IMR-90 (cell line): ENCODE data around the gene CAPN7. TPM values are rescaled to one million over a fixed set of nuclear protein-coding genes. Genes with fewer than 3 reads are reported as not detected.

Source experiments
- ATAC-seq: fragments of 200-7000 bp; cut with Tn5 transposase; 2 replicates; pipeline ENCODE4 v1.9.1; 2020; ENCODE audit warnings: low read depth, mild to moderate bottlenecking, moderate library complexity
- BruUV-seq: library from RNA; stranded (reverse); fragments of 400-500 nt; replicated peaks from 2 replicates; lab custom pipeline; 2021; lab: Mats Ljungman, UMichigan
- CTCF ChIA-PET: fragments of 300-600 bp; formaldehyde crosslinking; extraction: SDS; loops from one replicate; lab custom pipeline; 2021; ENCODE audit warnings: antibody characterized with exemption; lab: Yijun Ruan, JAX
- POLR2A ChIA-PET: fragments of 300-600 bp; sonication (Branson Sonifier 250); formaldehyde crosslinking; loops from one replicate; lab custom pipeline; 2022; ENCODE audit warnings: antibody characterized with exemption; ENCODE audit not compliant: unreplicated experiment; lab: Charles Lee
- DNase-seq: peaks from one replicate; pipeline ENCODE4 v3.0.0; 2013
- H2AFZ ChIP-seq: replicated peaks from 2 replicates; pipeline ENCODE3; 2013; ENCODE audit warnings: low read length, mild to moderate bottlenecking; ENCODE audit not compliant: poor library complexity
- H2AK5ac ChIP-seq: 2 replicates; pipeline ENCODE4 v1.6.1; 2013; ENCODE audit warnings: low read depth, low read length, inconsistent platforms
- H2AK9ac ChIP-seq: replicated peaks from 2 replicates; pipeline ENCODE3; 2013; ENCODE audit warnings: mild to moderate bottlenecking, low read depth, low read length, moderate library complexity; ENCODE audit not compliant: poor library complexity
- H2BK120ac ChIP-seq: 2 replicates; pipeline ENCODE4 v1.6.1; 2013; ENCODE audit warnings: low read depth, low read length, inconsistent platforms
- H2BK15ac ChIP-seq: 3 replicates; pipeline ENCODE4 v1.6.1; 2013; ENCODE audit warnings: low read depth, low read length, inconsistent platforms
- H2BK20ac ChIP-seq: 2 replicates; pipeline ENCODE4 v1.6.1; 2013; ENCODE audit warnings: low read depth, mild to moderate bottlenecking, inconsistent platforms, low read length, moderate library complexity
- H2BK5ac ChIP-seq: 2 replicates; pipeline ENCODE4 v1.6.1; 2013; ENCODE audit warnings: mild to moderate bottlenecking, low read depth, low read length, inconsistent platforms; ENCODE audit not compliant: poor library complexity, severe bottlenecking
- H3K14ac ChIP-seq: replicated peaks from 2 replicates; pipeline ENCODE4 v1.6.1; 2013; ENCODE audit warnings: low read depth, low read length, inconsistent platforms
- H3K18ac ChIP-seq: 2 replicates; pipeline ENCODE4 v1.6.1; 2013; ENCODE audit warnings: low read depth, low read length, control low read depth
- H3K23ac ChIP-seq: 2 replicates; pipeline ENCODE4 v1.6.1; 2013; ENCODE audit warnings: low read depth, low read length, inconsistent platforms
- H3K27ac ChIP-seq: 2 replicates; pipeline ENCODE4 v1.5.1; 2013; ENCODE audit warnings: mild to moderate bottlenecking, control low read depth, low read length; ENCODE audit not compliant: insufficient read depth
- H3K27me3 ChIP-seq: 2 replicates; pipeline ENCODE4 v1.6.1; 2013; ENCODE audit warnings: low read length; ENCODE audit not compliant: control insufficient read depth, insufficient read depth
- H3K36me3 ChIP-seq: 2 replicates; pipeline ENCODE4 v1.6.1; 2013; ENCODE audit warnings: low read length, mixed read lengths; ENCODE audit not compliant: control insufficient read depth, insufficient read depth
- H3K4ac ChIP-seq: 2 replicates; pipeline ENCODE4 v1.6.1; 2013; ENCODE audit warnings: low read depth, low read length, inconsistent platforms
- H3K4me1 ChIP-seq: 2 replicates; pipeline ENCODE4 v1.6.1; 2013; ENCODE audit warnings: low read length, mixed read lengths; ENCODE audit not compliant: control insufficient read depth, insufficient read depth
- H3K4me2 ChIP-seq: 2 replicates; pipeline ENCODE4 v1.6.1; 2013; ENCODE audit warnings: low read depth, mild to moderate bottlenecking, control low read depth, low read length, moderate library complexity
- H3K4me3 ChIP-seq: 2 replicates; pipeline ENCODE4 v1.5.1; 2013; ENCODE audit warnings: low read depth, mild to moderate bottlenecking, control low read depth, low read length, moderate library complexity; ENCODE audit not compliant: insufficient read depth
- H3K56ac ChIP-seq: 2 replicates; pipeline ENCODE4 v1.6.1; 2013; ENCODE audit warnings: low read length, inconsistent platforms; ENCODE audit not compliant: insufficient read depth; ENCODE audit errors: extremely low read depth
- H3K79me1 ChIP-seq, 2 experiments: 2 replicates each; pipeline ENCODE4 v1.6.1; 2013; ENCODE audit warnings: low read length in 2 of 2, inconsistent platforms in 1 of 2, low read depth in 1 of 2
- H3K9ac ChIP-seq: 2 replicates; pipeline ENCODE4 v1.6.1; 2013; ENCODE audit warnings: low read depth, low read length, control low read depth
- H3K9me1 ChIP-seq: 2 replicates; pipeline ENCODE4 v1.6.1; 2013; ENCODE audit warnings: low read length, inconsistent platforms; ENCODE audit not compliant: insufficient read depth
- H3K9me3 ChIP-seq: 2 replicates; pipeline ENCODE4 v1.6.1; 2013; ENCODE audit warnings: low read length; ENCODE audit not compliant: control insufficient read depth, insufficient read depth
- H4K20me1 ChIP-seq: 2 replicates; pipeline ENCODE4 v1.6.1; 2013; ENCODE audit warnings: low read length, inconsistent platforms; ENCODE audit not compliant: insufficient read depth
- H4K5ac ChIP-seq: 2 replicates; pipeline ENCODE4 v1.6.1; 2013; ENCODE audit warnings: mild to moderate bottlenecking, low read depth, low read length, control low read depth
- H4K8ac ChIP-seq, 2 experiments: 2 replicates each; pipeline ENCODE4 v1.6.1; 2013; ENCODE audit warnings: low read depth in 2 of 2, low read length in 2 of 2, control low read depth in 1 of 2, inconsistent platforms in 1 of 2
- H4K91ac ChIP-seq: 2 replicates; pipeline ENCODE4 v1.6.1; 2013; ENCODE audit warnings: low read depth, low read length, inconsistent platforms; ENCODE audit not compliant: insufficient read depth
- BHLHE40 ChIP-seq: fragments of 150-350 bp; IDR thresholded peaks from 2 replicates; pipeline ENCODE4 v1.6.1; 2016; ENCODE audit warnings: mild to moderate bottlenecking, low read depth, low read length
- CEBPB ChIP-seq: IDR thresholded peaks from 2 replicates; pipeline ENCODE4 v1.6.1; 2012; ENCODE audit warnings: low read depth, low read length, improper control_type of control experiment
- CHD1 ChIP-seq: IDR thresholded peaks from 2 replicates; pipeline ENCODE4 v1.6.1; 2012; ENCODE audit warnings: low read depth, low read length, improper control_type of control experiment
- CTCF ChIP-seq: conservative IDR thresholded peaks from 2 replicates; pipeline ENCODE4 v1.5.1; 2012; ENCODE audit warnings: mild to moderate bottlenecking, low read depth, low read length, improper control_type of control experiment
- ELK1 ChIP-seq: fragments of 150-350 bp; IDR thresholded peaks from 2 replicates; pipeline ENCODE4 v1.6.1; 2016; ENCODE audit warnings: low read depth, mild to moderate bottlenecking, low read length, moderate library complexity, borderline replicate concordance
- FOS ChIP-seq: fragments of 150-350 bp; IDR thresholded peaks from 2 replicates; pipeline ENCODE4 v1.6.1; 2016; ENCODE audit warnings: low read depth, low read length
- MAFK ChIP-seq: IDR thresholded peaks from 2 replicates; pipeline ENCODE4 v1.6.1; 2012; ENCODE audit warnings: low read depth, low read length, improper control_type of control experiment
- MXI1 ChIP-seq: IDR thresholded peaks from 2 replicates; pipeline ENCODE4 v1.6.1; 2012; ENCODE audit warnings: low read depth, mild to moderate bottlenecking, low read length, moderate library complexity, borderline replicate concordance
- NFE2L2 ChIP-seq: fragments of 150-350 bp; IDR thresholded peaks from 2 replicates; pipeline ENCODE4 v1.6.1; 2016; ENCODE audit warnings: low read depth, mild to moderate bottlenecking, low read length
- RAD21 ChIP-seq: IDR thresholded peaks from 2 replicates; pipeline ENCODE4 v1.6.1; 2012; ENCODE audit warnings: low read length, improper control_type of control experiment
- RFX5 ChIP-seq: IDR thresholded peaks from 2 replicates; pipeline ENCODE4 v1.8.0; 2012; ENCODE audit warnings: low read depth, mild to moderate bottlenecking, low read length, moderate library complexity
- SMC3 ChIP-seq: fragments of 150-350 bp; IDR thresholded peaks from 2 replicates; pipeline ENCODE4 v1.6.1; 2016; ENCODE audit warnings: low read depth, mild to moderate bottlenecking, antibody characterized with exemption, low read length, moderate library complexity
- USF2 ChIP-seq: fragments of 150-350 bp; IDR thresholded peaks from 2 replicates; pipeline ENCODE4 v1.6.1; 2017; ENCODE audit warnings: mild to moderate bottlenecking, antibody characterized with exemption, low read length, low read depth
- WGBS, 2 experiments: methylation state at CpG; one replicate each; pipeline versions ENCODE4 v1.1.5 to v1.1.7; 2013; ENCODE audit warnings: missing lambda C conversion rate in 2 of 2; ENCODE audit not compliant: insufficient read length in 1 of 2; ENCODE audit errors: extremely low coverage in 2 of 2; 5-methylcytosine and 5-hydroxymethylcytosine counted together
- dilution Hi-C: fragments of 300-500 bp; cut with HindIII; formaldehyde crosslinking; loops from one replicate; pipeline ENCODE4 v1.14.3; 2018; ENCODE audit warnings: low sequenced_read_pairs; ENCODE audit not compliant: unreplicated experiment
- in situ Hi-C: fragments of 300-500 bp; cut with MboI; formaldehyde crosslinking; loops from 3 replicates; pipeline ENCODE4 v1.14.3; 2019; ENCODE audit warnings: low sequenced_read_pairs, inconsistent platforms, mixed read lengths
- intact Hi-C: fragments of 100-400 bp; cut with micrococcal nuclease; formaldehyde crosslinking; loops from 2 replicates; pipeline ENCODE4 v1.10.0; 2022
- polyA plus RNA-seq, 3 experiments: library from polyadenylated mRNA; depleted of rRNA; stranded (reverse); fragments of >200 nt; gene quantifications; 2 replicates each; pipeline ENCODE4 v1.2.3, GENCODE V29; 2012; ENCODE audit warnings: low replicate concordance in 1 of 3
- total RNA-seq: library from RNA; depleted of rRNA; stranded (reverse); fragments of >200 nt; gene quantifications from 2 replicates; pipeline ENCODE4 v1.2.3, GENCODE V29; 2012

Gene CAPN7
- total and polyA plus RNA-seq, 2 of the 4 experiments (the other 2 are of a cell fraction), result 14.5 to 21.3 TPM

GRCh38 chr3:15220661-15221060 lies 14.6 kb downstream of the CAPN7 start:
- no peak overlapping the region for H2AK9ac ChIP-seq
- H3K9ac ChIP-seq, result no peak overlapping the region
- no TSS peak for BruUV-seq
- no peak overlapping the region for H3K4me2 ChIP-seq
- no peak overlapping the region for H2BK15ac ChIP-seq
- no peaks in the 10 kb centered on the region for H3K4me1 ChIP-seq
- H3K9me3 ChIP-seq, result no peaks in the 10 kb centered on the region
- H3K4ac ChIP-seq, result no peak overlapping the region
- H2BK20ac ChIP-seq, result no peak overlapping the region
- no peaks in the 10 kb centered on the region for H3K27me3 ChIP-seq
- intact Hi-C loops (loop anchor here (5.0 kb wide), 1 partner anchor 207 kb away; the partner anchor contains the start of genes EAF1 and METTL6), dilution Hi-C loops (no loop called here), in situ Hi-C loops (loop anchor here (25.0 kb wide), 1 partner anchor 283 kb away; the partner anchor contains the start of gene NR2C2)
- no peaks in the 10 kb centered on the region; the same call in 1 of the 2 replicates for H3K9me1 ChIP-seq
- H3K23ac ChIP-seq, result no peak overlapping the region
- no peak overlapping the region for H2AK5ac ChIP-seq
- no peak overlapping the region for H3K4me3 ChIP-seq
- no peak for ATAC-seq
- no peak overlapping the region for H2AFZ ChIP-seq
- ChIA-PET POLR2A (no interaction called here), CTCF (interaction anchor here (2.2 kb wide), 1 partner anchor 17 kb away, joined by 6 read pairs; no protein-coding TSS in a partner anchor)
- no peak overlapping the region for H4K5ac ChIP-seq
- no peak overlapping the region for H3K27ac ChIP-seq
- TF ChIP-seq CEBPB (no peak), RFX5 (no peak), FOS (no peak), MXI1 (no peak), ELK1 (no peak), USF2 (no peak), CTCF (no peak), RAD21 (no peak), BHLHE40 (no peak), SMC3 (no peak), NFE2L2 (no peak), MAFK (no peak), CHD1 (no peak)
- H2BK5ac ChIP-seq, result no peak overlapping the region
- H3K18ac ChIP-seq, result no peak overlapping the region
- H4K8ac ChIP-seq, result no peak overlapping the region
- H2BK120ac ChIP-seq, result no peak overlapping the region
- H3K56ac ChIP-seq, result no peak overlapping the region
- H3K36me3 ChIP-seq, result peaks cover 42% of the 10 kb centered on the region
- H3K79me1 ChIP-seq, result peaks cover 15 to 18% of the 10 kb centered on the region in 2 experiments
- no peak overlapping the region for H3K14ac ChIP-seq
- H4K20me1 ChIP-seq, result peaks cover 7% of the 10 kb centered on the region; the same call in 1 of the 2 replicates
- DNase-seq, result no peak
- H4K91ac ChIP-seq, result no peak overlapping the region
- 100% methylated on average over 1 of the region's 2 CpGs; no CpG with 5 or more reads in 1 of the 2 experiments for WGBS, 2 experiments
